Activated CD4-positive, alpha-beta T cell treated with anti-CD3 and anti-CD28 coated beads for 48 hours (primary cell): ENCODE data around the gene IGF2R.
"Not testable (repeated sequence)": the region's sequence is repeated elsewhere in the genome, so short reads cannot be mapped to it uniquely, and the experiment has no call there.

Experiments
- DNase-seq: peaks from one replicate; pipeline ENCODE4 v3.0.0-alpha.2; 2020

The IGF2R gene

GRCh38 chr6:160108077-160108476, 139.2 kb downstream of the IGF2R start:
- no peak for DNase-seq

- no peak for DNase-seq
These were observed 141.8 kb downstream of the IGF2R start for GRCh38 chr6:160110586-160111123.

- DNase-seq, result no peak
These were observed 142.9 kb downstream of the IGF2R start for GRCh38 chr6:160111806-160112205.

GRCh38 chr6:160112628-160113299, 143.9 kb downstream of the IGF2R start:
- no peak for DNase-seq

GRCh38 chr6:160114536-160114935, 145.7 kb downstream of the IGF2R start:
- not testable (repeated sequence) for DNase-seq

GRCh38 chr6:160115421-160115820, 146.5 kb downstream of the IGF2R start:
- no peak for DNase-seq

- no peak for DNase-seq
These were observed 147.5 kb downstream of the IGF2R start for GRCh38 chr6:160116411-160116810.

- no peak for DNase-seq
These were observed 148.3 kb downstream of the IGF2R start for GRCh38 chr6:160117137-160117536.

GRCh38 chr6:160118620-160119229, 149.8 kb downstream of the IGF2R start:
- DNase-seq, result no peak

- no peak for DNase-seq
These were observed 151.2 kb downstream of the IGF2R start for GRCh38 chr6:160120087-160120486.

GRCh38 chr6:160121558-160121957, 152.7 kb downstream of the IGF2R start, which contains the start of gene SLC22A1:
SLC22A1 (plus strand) TSS chr6:160121815; CDS start chr6:160121936, 121 bp downstream.
- no peak for DNase-seq

GRCh38 chr6:160121981-160122380, 153.1 kb downstream of the IGF2R start:
- DNase-seq, result no peak

- no peak for DNase-seq
These were observed 153.9 kb downstream of the IGF2R start for GRCh38 chr6:160122744-160123143.

GRCh38 chr6:160124007-160124406, 155.1 kb downstream of the IGF2R start:
- DNase-seq, result no peak

GRCh38 chr6:160124605-160125004, 155.7 kb downstream of the IGF2R start:
- DNase-seq, result no peak

- DNase-seq, result not testable (repeated sequence)
These were observed 156.2 kb downstream of the IGF2R start for GRCh38 chr6:160125105-160125504.

- DNase-seq, result no peak
These were observed 158.6 kb downstream of the IGF2R start for GRCh38 chr6:160127270-160128124.

GRCh38 chr6:160128125-160128683, 159.3 kb downstream of the IGF2R start:
- no peak for DNase-seq

GRCh38 chr6:160128879-160129516, 160.1 kb downstream of the IGF2R start:
- DNase-seq, result no peak

GRCh38 chr6:160129881-160130615, 161.2 kb downstream of the IGF2R start:
- no peak for DNase-seq

- DNase-seq, result no peak
These were observed 162.0 kb downstream of the IGF2R start for GRCh38 chr6:160130729-160131484.
